GM19452 (cell line): ENCODE data around the gene CPSF4.
A peak's percentile ranks its signal among the peaks of the same experiment; 100 is the strongest.
"Not testable (repeated sequence)": the region's sequence is repeated elsewhere in the genome, so short reads cannot be mapped to it uniquely, and the experiment has no call there.

Source experiments
- ATAC-seq: cut with Tn5 transposase; IDR thresholded peaks from one replicate; pipeline ENCODE4 v1.9.1; 2021; ENCODE audit not compliant: unreplicated experiment

The CPSF4 gene

GRCh38 chr7:99408379-99409191 is 30.2 kb upstream of the CPSF4 start, which contains the start of the genes BUD31 and PDAP1:
BUD31 (plus strand) TSS chr7:99408969; CDS start chr7:99411093, 2,124 bp downstream.
PDAP1 (minus strand) TSS chr7:99408597; CDS start chr7:99408548, 49 bp downstream.
- ATAC-seq = peak; percentile 76

- ATAC-seq = peak; percentile 3
Measured at GRCh38 chr7:99409192-99409572, 29.6 kb upstream of the CPSF4 start.

- ATAC-seq = no peak
Measured at GRCh38 chr7:99409806-99410205, 28.9 kb upstream of the CPSF4 start.

- no peak for ATAC-seq
Measured at GRCh38 chr7:99410635-99411034, 28.1 kb upstream of the CPSF4 start.

- not testable (repeated sequence) for ATAC-seq
Measured at GRCh38 chr7:99415513-99416127, 23.1 kb upstream of the CPSF4 start.

GRCh38 chr7:99418260-99418659 is 20.5 kb upstream of the CPSF4 start:
- no peak for ATAC-seq

- ATAC-seq = no peak
Measured at GRCh38 chr7:99419323-99420021, 19.3 kb upstream of the CPSF4 start.

GRCh38 chr7:99420213-99420612 is 18.5 kb upstream of the CPSF4 start:
- ATAC-seq = no peak

GRCh38 chr7:99420986-99421385 is 17.8 kb upstream of the CPSF4 start:
- no peak for ATAC-seq

- ATAC-seq = no peak
Measured at GRCh38 chr7:99422186-99422585, 16.6 kb upstream of the CPSF4 start.

- ATAC-seq = no peak
Measured at GRCh38 chr7:99422625-99423024, 16.1 kb upstream of the CPSF4 start.

- ATAC-seq = no peak
Measured at GRCh38 chr7:99424932-99425730, 13.6 kb upstream of the CPSF4 start.

GRCh38 chr7:99428972-99429566 is 9.7 kb upstream of the CPSF4 start:
- no peak for ATAC-seq

- ATAC-seq = no peak
Measured at GRCh38 chr7:99429756-99430155, 9.0 kb upstream of the CPSF4 start.

- ATAC-seq = not testable (repeated sequence)
Measured at GRCh38 chr7:99431756-99432540, 6.8 kb upstream of the CPSF4 start.

- no peak for ATAC-seq
Measured at GRCh38 chr7:99433158-99433557, 5.6 kb upstream of the CPSF4 start.

- no peak for ATAC-seq
Measured at GRCh38 chr7:99437946-99438572, 684 bp upstream of the CPSF4 start.

GRCh38 chr7:99440195-99440594 is 1.5 kb downstream of the CPSF4 start:
- no peak for ATAC-seq

- ATAC-seq = no peak
Measured at GRCh38 chr7:99446096-99446495, 7.4 kb downstream of the CPSF4 start.
